ENCODE measurements around the gene CBR1.

GRCh38 chr21:36034211-36034913, 35.5 kb upstream of the CBR1 start:
- no peak for TF ChIP-seq CTCF (IDR thresholded peaks at IDR 0.05; ENCODE audit: insufficient read depth, low read length)
- no peak for TF ChIP-seq GABPA (IDR thresholded peaks at IDR 0.05; ENCODE audit: low read depth)
- TF ChIP-seq POLR2AphosphoS5 (IDR thresholded peaks at IDR 0.05; ENCODE audit: low read depth), result no peak
- TF ChIP-seq REST (IDR thresholded peaks at IDR 0.05; ENCODE audit: insufficient replicate concordance, low read depth), result no peak
- no peak for TF ChIP-seq SPI1 (IDR thresholded peaks at IDR 0.05; ENCODE audit: borderline replicate concordance, low read depth)
